Liver (tissue), 9 donors: ENCODE data around the gene CEBPG. TPM values are rescaled to one million over a fixed set of nuclear protein-coding genes. Genes with fewer than 3 reads are reported as not detected.

ENCODE experiments used
- DNase-seq: peaks from one replicate; pipeline ENCODE4 v3.0.0-alpha.2; 2017; ENCODE audit warnings: low spot score
- H3K27ac ChIP-seq, 2 donors: one replicate each; pipeline ENCODE4 v1.7.0; 2013; ENCODE audit warnings: inconsistent platforms in 2 of 2, low read length in 2 of 2, control low read depth in 1 of 2, low read depth in 1 of 2, mild to moderate bottlenecking in 1 of 2
- H3K27me3 ChIP-seq, 4 donors: one replicate each; pipeline versions ENCODE4 v1.6.1 to v1.7.0; 2013; ENCODE audit warnings: low read length in 3 of 4, inconsistent platforms in 1 of 4, mild to moderate bottlenecking in 1 of 4, moderate library complexity in 1 of 4; ENCODE audit not compliant: control insufficient read depth in 4 of 4, insufficient read depth in 4 of 4
- H3K36me3 ChIP-seq, 4 donors: one replicate each; pipeline versions ENCODE4 v1.6.1 to v1.7.0; 2013; ENCODE audit warnings: low read length in 3 of 4, mild to moderate bottlenecking in 3 of 4, low read depth in 1 of 4, moderate library complexity in 1 of 4; ENCODE audit not compliant: control insufficient read depth in 4 of 4, insufficient read depth in 3 of 4
- H3K4me1 ChIP-seq, 4 donors: one replicate each; pipeline versions ENCODE4 v1.6.1 to v1.7.0; 2013; ENCODE audit warnings: low read length in 3 of 4, mild to moderate bottlenecking in 3 of 4, moderate library complexity in 1 of 4; ENCODE audit not compliant: control insufficient read depth in 4 of 4, insufficient read depth in 4 of 4
- H3K4me3 ChIP-seq, 3 donors: one replicate each; pipeline versions ENCODE4 v1.6.1 to v1.7.0; 2013; ENCODE audit warnings: low read length in 3 of 3, control low read depth in 1 of 3, low read depth in 1 of 3, mild to moderate bottlenecking in 1 of 3
- H3K9ac ChIP-seq, 2 donors: one replicate each; pipeline ENCODE4 v1.7.0; 2013; ENCODE audit warnings: low read length in 2 of 2, mild to moderate bottlenecking in 2 of 2, moderate library complexity in 2 of 2, control low read depth in 1 of 2, low read depth in 1 of 2
- H3K9me3 ChIP-seq, 4 donors: one replicate each; pipeline versions ENCODE4 v1.6.1 to v1.7.0; 2013; ENCODE audit warnings: low read length in 3 of 4; ENCODE audit not compliant: control insufficient read depth in 4 of 4
- ATF3 ChIP-seq: IDR thresholded peaks from 2 replicates; pipeline ENCODE4 v1.6.1; 2016; ENCODE audit warnings: antibody characterized with exemption
- CTCF ChIP-seq: fragments of 150-350 bp; IDR thresholded peaks from 2 replicates; pipeline ENCODE4 v1.5.1; 2017; ENCODE audit warnings: improper control_type of control experiment, low read depth, low read length; ENCODE audit not compliant: missing input control
- EGR1 ChIP-seq, 2 donors: IDR thresholded peaks; 2 replicates each; pipeline ENCODE4 v1.6.1; 2016 to 2018; ENCODE audit warnings: antibody characterized with exemption in 2 of 2, low read depth in 2 of 2
- FOXA1 ChIP-seq: IDR thresholded peaks from 2 replicates; pipeline ENCODE4 v1.6.1; 2016; ENCODE audit warnings: antibody characterized with exemption
- FOXA2 ChIP-seq: IDR thresholded peaks from 2 replicates; pipeline ENCODE4 v1.6.1; 2016; ENCODE audit warnings: antibody characterized with exemption
- HNF4A ChIP-seq, 2 donors: conservative IDR thresholded peaks; 2 replicates each; pipeline ENCODE4 v1.6.1; 2016; ENCODE audit warnings: antibody characterized with exemption in 2 of 2, mild to moderate bottlenecking in 2 of 2
- NR2F2 ChIP-seq: IDR thresholded peaks from 2 replicates; pipeline ENCODE4 v1.6.1; 2016; ENCODE audit warnings: antibody characterized with exemption
- RAD21 ChIP-seq, 2 donors: IDR thresholded peaks; 2 replicates each; pipeline ENCODE4 v1.6.1; 2016; ENCODE audit warnings: antibody characterized with exemption in 2 of 2, mild to moderate bottlenecking in 2 of 2
- RXRA ChIP-seq, 2 donors: IDR thresholded peaks; 2 replicates each; pipeline ENCODE4 v1.6.1; 2017 to 2018; ENCODE audit warnings: antibody characterized with exemption in 2 of 2, mild to moderate bottlenecking in 1 of 2
- SP1 ChIP-seq: IDR thresholded peaks from 2 replicates; pipeline ENCODE4 v1.6.1; 2018; ENCODE audit warnings: antibody characterized with exemption, mild to moderate bottlenecking
- TAF1 ChIP-seq: conservative IDR thresholded peaks from 2 replicates; pipeline ENCODE4 v1.6.1; 2016; ENCODE audit warnings: antibody characterized with exemption, mild to moderate bottlenecking
- YY1 ChIP-seq: IDR thresholded peaks from 2 replicates; pipeline ENCODE4 v1.6.1; 2016; ENCODE audit warnings: antibody characterized with exemption, mild to moderate bottlenecking
- WGBS: extraction: QIAGEN DNeasy Blood & Tissue Kit; methylation state at CpG from one replicate; pipeline ENCODE4 v1.1.7; 2013; 5-methylcytosine and 5-hydroxymethylcytosine counted together
- polyA plus RNA-seq, 2 donors: library from polyadenylated mRNA; stranded (reverse) in 1 of 2; unstranded in 1 of 2; fragments of 200-250 nt in 1 of 2; fragments of >200 nt in 1 of 2; fragmentation: Nextera tagmentation in 1 of 2; extraction: Ambion mirVana in 1 of 2; gene quantifications; one replicate each; pipeline versions ENCODE4 v1.2.1 to v1.2.3, GENCODE V29; 2013 to 2015
- total RNA-seq, 2 donors: library from RNA; depleted of rRNA; stranded (reverse); fragments of >200 nt; gene quantifications; one replicate each; pipeline ENCODE4 v1.2.3, GENCODE V29; 2014
- TF ChIP-seq, protein P1 (sequence below): IDR thresholded peaks from 2 replicates; pipeline ENCODE4 v1.6.1; 2016; ENCODE audit warnings: antibody characterized with exemption
- donor health status: healthy.
- donor health status: healthy.
- donor health status: healthy.
- donor health status: healthy.
- donor health status: healthy.

CEBPG gene
- total and polyA plus RNA-seq, 4 donors: 16.9 to 36.1 (median 24.2) TPM

- TF ChIP-seq SP1: peak; percentile 96
- TF ChIP-seq RXRA (IDR thresholded peaks at IDR 0.05): peak; percentile 95 to 96
- TF ChIP-seq FOXA1: peak; percentile 93
- peak; percentile 99 for TF ChIP-seq NR2F2
- TF ChIP-seq CTCF: peak; percentile 15
- TF ChIP-seq HNF4A (conservative IDR thresholded peaks at IDR 0.05): peak; percentile 91 to 93
- TF ChIP-seq EGR1 (IDR thresholded peaks at IDR 0.05; ENCODE audit: low read depth in 2 of 2): no peak
- no peak for TF ChIP-seq ATF3
These were observed 23.4 kb downstream of the CEBPG start (continued) for GRCh38 chr19:33396701-33397535.

- H3K4me1 ChIP-seq: peaks cover 64 to 98% (median 83%) of the 10 kb centered on the region in 4 donors
These were observed 24.2 kb downstream of the CEBPG start for GRCh38 chr19:33397536-33398360.

GRCh38 chr19:33398361-33399060 is 25.0 kb downstream of the CEBPG start:
- Histone ChIP-seq H3K4me3 (no peak overlapping the region), H3K4me1 (peaks cover 58 to 98% (median 85%) of the 10 kb centered on the region in 4 donors), H3K27ac (peak overlapping the region; percentile 65 to 98), H3K36me3 (no peaks in the 10 kb centered on the region), H3K9ac (no peak overlapping the region), H3K27me3 (no peaks in the 10 kb centered on the region), H3K9me3 (no peaks in the 10 kb centered on the region)
- 92% methylated on average over 19 of the region's 19 CpGs for WGBS
- TF ChIP-seq RXRA (IDR thresholded peaks at IDR 0.05): no peak
- TF ChIP-seq EGR1 (IDR thresholded peaks at IDR 0.05; ENCODE audit: low read depth in 2 of 2): no peak
- no peak for TF ChIP-seq FOXA2
- TF ChIP-seq, protein P1, sequence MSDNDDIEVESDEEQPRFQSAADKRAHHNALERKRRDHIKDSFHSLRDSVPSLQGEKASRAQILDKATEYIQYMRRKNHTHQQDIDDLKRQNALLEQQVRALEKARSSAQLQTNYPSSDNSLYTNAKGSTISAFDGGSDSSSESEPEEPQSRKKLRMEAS: no peak
- no peak for TF ChIP-seq YY1
- no peak for TF ChIP-seq TAF1
- TF ChIP-seq RAD21 (IDR thresholded peaks at IDR 0.05): no peak
- no peak for TF ChIP-seq CTCF
- DNase-seq: no peak

More at GRCh38 chr19:33397536-33398360, 24.2 kb downstream of the CEBPG start:
- Histone ChIP-seq H3K36me3 (no peaks in the 10 kb centered on the region), H3K4me3 (no peak overlapping the region), H3K9me3 (no peaks in the 10 kb centered on the region), H3K9ac (peak overlapping the region in 1 of 2 donors; percentile 36), H3K27ac (peak overlapping the region; percentile 65 to 98), H3K27me3 (no peaks in the 10 kb centered on the region)
- DNase-seq: no peak
- WGBS: 70% methylated on average over 15 of the region's 15 CpGs
- TF ChIP-seq EGR1 (IDR thresholded peaks at IDR 0.05; ENCODE audit: low read depth in 2 of 2) (no peak), RAD21 (IDR thresholded peaks at IDR 0.05) (peak in 1 of 2 donors; percentile 10)
